ENCODE results near the gene DHCR24.
"Not testable (repeated sequence)": the region's sequence is repeated elsewhere in the genome, so short reads cannot be mapped to it uniquely, and the experiment has no call there.

Gene DHCR24

GRCh38 chr1:54885807-54886723 lies 930 bp downstream of the DHCR24 start:
- peak in 1 of 5 donors; percentile 19 for DNase-seq

- DNase-seq, result no peak
Observed at GRCh38 chr1:54885237-54885679, 1.7 kb downstream of the DHCR24 start.

DNA sequence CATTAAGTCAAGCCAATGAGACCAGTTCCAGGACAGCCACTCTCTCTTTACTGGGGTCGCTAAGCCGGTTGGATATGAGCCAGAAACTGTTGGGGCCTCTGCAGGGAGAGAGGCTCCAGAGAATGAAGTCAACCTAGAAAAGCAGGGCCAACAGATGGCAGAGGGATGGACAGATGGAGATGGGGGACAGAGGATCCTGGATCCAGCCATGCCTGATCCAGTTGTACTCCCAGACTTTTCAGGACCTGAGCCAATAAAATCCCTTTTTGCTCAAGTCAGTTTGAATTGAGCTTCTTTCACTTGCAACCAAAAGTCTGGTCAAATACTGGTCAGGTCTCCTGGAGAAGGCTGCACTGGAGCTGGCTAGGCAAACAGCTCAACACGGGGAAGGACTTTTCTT lies 2.2 kb downstream of the DHCR24 start:
- DNase-seq, result no peak

- DNase-seq, result no peak
Observed at GRCh38 chr1:54884135-54884586, 2.8 kb downstream of the DHCR24 start.

DNA sequence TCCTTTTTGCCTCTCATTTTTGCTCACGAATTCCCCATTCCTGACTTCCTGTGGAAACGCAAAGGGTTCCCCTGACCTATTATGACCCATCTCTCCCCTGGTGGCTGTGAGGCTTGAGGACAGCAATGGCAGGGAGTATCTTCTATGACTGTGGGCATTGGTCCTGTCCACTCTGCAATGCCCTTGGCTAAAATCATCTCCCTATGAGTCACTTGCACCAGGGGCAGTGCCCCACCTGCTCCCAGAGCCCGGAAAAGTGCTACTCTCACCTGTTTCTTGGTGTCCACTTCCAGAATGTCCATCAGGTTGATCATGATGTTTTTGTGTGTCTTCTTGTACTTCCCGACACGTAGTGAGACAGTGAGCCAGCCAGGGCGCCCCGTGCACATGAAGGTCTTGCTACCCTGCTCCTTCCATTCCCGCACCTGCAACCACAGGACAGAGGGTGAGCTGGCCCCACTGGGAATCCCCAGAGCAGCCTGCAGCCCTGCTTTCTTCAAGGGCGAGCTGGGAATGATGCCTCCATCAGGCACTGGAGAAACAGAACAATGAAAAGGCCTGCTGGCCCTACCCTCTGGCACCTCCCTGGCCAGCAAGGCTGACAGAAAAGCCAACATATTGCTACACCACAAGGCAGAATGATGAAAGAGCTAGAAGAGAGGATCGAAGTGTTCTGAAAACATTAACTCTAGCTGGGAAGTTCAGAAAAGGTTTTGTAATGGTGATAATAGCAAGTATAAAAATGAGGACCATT lies 3.5 kb downstream of the DHCR24 start:
- DNase-seq, result no peak

GRCh38 chr1:54882519-54882918 lies 4.5 kb downstream of the DHCR24 start:
- DNase-seq, result no peak

- not testable (repeated sequence) for DNase-seq
Observed at GRCh38 chr1:54881604-54882003, 5.4 kb downstream of the DHCR24 start.

DNA sequence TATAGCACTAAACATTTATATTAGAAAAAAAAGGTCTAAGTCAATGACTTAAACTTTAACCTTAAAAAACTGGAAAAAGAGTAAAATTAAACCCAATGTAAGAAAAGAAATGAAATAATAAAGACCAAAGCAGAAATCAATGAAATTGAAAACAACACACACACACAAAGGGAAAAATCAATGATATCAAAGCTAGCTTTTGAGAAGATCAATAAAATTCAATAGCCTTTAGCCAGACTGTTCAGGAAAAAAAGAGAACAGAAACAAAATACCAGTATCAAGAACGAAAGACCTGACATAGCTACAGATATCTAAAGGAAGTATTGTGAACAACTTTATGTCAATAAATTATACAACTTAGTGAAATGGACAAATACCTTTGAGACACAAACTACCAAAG lies 7.1 kb downstream of the DHCR24 start:
- DNase-seq, result no peak

DNA sequence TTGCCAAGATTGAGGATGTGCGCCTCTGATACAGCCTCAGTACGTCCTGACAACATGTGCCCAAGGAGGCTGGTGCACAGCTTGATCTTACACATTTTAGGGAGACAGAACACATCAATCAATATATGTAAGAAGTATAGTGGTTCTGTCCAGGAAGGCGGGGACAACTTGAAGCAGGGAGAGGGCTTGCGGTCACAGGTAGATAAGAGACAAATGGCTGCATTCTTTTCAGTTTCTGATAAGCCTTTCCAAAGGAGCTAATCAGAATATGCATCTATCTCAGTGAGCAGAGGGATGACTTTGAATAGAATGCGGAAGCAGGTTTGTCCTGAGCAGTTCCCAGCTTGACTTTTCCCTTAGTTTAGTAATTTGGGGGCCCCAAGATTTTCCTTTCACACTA lies 10.2 kb downstream of the DHCR24 start:
- DNase-seq, result no peak

DNA sequence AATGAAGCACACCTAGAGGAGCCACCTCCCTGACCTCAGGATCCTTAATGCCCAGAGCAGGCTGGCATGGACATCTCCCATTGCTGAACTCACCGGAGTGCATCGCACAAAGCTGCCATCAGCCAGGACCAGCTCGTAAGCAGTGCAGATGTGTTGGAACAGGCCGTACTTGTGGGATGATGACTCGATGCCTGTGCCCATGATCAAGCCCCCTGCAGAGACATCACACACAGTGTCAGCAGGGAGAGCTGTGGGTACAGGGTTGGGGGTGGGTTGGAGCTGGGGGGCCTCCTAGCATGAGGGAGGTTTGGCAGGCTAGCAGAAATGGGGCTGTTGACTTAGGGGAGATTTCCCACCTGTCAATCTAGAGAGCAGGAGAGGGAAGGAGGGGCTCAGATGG lies 12.0 kb downstream of the DHCR24 start:
- no peak for DNase-seq

DNA sequence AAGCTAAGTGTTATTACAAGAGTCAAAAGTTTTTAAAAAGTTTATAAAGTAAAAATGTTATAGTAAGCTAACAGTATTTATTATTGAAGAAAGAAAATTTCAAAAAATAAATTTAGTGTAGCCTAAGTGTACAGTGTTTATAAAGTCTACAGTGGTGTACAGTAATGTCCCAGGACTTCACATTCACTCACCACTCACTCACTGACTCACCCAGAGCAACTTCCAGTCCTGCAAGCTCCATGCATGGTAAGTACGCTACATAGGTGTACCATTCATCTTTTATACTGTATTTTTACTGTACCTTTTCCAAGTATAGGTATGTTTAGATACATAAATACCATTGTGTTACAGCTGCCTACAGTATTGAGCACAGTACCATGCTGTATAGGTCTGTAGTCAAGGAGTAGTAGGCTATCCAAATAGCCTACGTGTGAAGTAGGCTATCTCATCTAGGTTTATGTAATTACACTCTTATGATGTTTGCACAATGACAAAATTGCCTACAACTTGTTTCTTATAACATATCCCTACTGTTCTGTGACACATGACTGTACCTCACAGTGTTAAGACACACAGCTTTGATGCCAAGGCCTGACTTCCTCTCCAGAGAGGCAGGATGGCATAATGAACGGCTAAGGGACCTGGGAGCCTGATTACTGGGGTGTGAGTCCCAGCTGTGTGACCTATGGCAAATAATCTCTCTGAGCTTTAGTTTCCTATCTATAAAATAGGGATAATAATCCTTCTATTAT lies 12.7 kb downstream of the DHCR24 start:
- DNase-seq, result no peak

GRCh38 chr1:54872036-54872331 lies 15.0 kb downstream of the DHCR24 start:
- no peak for DNase-seq

DNA sequence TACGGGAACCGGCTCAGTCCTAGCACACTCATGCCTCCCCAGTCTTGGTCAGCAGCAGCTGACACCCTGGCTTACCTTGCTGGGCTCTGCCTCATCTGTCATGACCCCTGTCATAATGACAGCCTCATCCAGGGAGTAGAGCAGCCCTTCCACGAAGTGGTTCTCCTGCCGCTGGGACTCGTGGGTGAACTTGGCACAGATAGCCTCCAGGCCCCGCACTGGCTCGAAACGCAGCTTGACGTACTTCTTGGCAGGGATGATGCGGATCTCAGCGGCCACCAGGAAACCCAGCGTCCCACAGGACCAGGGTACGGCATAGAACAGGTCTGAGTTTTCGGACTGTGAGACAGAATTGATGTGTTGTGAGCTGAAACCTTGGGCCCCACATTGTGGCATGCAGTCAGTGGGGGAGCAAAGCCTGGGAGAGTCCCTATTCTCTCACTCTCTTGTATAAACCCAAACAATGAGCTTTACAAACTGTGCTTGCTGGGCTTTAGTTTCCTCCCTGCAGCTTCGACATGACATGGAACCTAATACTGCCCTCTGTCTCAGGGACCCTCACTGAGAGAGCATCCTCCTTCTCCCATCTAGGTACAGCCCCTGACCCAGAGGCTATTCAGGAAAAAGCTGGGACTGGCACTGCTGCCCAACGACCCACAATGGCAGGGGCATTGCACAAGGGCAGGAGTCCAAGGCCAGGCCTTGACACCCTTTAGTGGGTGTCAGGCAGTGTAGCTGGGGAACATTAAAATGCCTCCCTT lies 15.5 kb downstream of the DHCR24 start:
- DNase-seq, result no peak

DNA sequence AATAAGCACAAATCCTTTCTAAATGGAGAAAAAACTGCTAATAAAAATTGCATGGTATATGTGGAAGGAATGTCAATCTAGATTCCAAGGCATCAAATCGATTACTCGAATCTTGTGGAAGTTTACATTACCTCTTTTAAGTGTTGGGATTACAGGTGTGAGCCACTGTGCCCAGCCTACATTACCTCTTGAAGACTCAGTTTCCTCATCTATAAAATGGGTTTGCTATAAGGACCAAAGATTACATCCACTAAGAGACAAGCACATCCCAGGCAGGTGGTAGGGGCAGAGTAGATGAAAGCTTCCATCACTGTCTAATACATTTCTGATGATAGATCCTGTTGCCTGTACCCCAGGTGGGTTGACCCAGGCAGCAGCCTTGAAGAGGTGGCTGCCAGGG lies 16.1 kb downstream of the DHCR24 start:
- DNase-seq, result no peak

DNA sequence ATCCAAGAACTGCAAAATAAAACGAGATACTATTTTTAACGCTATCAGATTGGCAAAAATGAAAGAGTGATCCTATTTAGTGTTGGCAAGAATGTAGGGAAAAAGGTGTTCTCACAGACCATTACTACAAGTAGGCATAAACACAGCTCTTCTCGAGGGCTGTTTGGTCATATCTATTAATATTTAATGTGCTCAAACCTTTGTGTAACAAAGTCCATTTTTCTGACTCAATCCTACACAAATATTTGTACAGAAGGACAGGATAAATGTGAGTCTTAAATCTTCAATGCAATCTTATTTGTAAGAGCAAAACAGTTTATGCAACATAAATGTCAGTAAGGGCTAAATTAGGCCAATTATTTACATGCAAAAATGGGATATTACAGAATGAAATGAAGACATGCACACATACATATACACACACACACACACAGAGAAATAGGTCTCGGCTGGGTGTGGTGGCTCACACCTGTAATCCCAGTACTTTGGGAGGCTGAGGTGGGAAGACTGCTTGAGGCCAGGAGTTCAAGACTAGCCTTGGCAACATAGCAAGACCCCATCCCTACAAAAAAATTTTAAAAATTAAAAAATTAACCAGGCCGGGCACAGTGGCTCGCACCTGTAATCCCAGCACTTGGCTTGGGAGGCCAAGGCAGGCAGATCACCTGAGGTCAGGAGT lies 17.7 kb downstream of the DHCR24 start:
- no peak for DNase-seq

DNA sequence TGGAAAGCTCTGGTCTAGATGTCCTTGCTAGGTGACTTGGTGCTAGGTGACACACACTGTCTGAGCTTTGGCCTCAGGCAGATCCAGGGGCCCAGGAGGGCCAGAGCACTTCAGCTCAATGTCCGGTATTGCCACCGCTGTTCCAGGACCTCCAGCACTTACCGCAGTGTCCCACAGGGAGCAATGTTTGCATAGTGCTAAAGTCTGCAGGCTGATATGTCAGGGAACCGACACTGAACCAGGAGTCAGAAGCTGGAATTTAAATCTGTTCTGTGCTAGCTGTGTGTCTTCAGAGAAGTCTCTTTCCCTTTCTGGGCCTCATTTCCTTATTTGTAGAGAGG lies 19.3 kb downstream of the DHCR24 start:
- no peak for DNase-seq

DNA sequence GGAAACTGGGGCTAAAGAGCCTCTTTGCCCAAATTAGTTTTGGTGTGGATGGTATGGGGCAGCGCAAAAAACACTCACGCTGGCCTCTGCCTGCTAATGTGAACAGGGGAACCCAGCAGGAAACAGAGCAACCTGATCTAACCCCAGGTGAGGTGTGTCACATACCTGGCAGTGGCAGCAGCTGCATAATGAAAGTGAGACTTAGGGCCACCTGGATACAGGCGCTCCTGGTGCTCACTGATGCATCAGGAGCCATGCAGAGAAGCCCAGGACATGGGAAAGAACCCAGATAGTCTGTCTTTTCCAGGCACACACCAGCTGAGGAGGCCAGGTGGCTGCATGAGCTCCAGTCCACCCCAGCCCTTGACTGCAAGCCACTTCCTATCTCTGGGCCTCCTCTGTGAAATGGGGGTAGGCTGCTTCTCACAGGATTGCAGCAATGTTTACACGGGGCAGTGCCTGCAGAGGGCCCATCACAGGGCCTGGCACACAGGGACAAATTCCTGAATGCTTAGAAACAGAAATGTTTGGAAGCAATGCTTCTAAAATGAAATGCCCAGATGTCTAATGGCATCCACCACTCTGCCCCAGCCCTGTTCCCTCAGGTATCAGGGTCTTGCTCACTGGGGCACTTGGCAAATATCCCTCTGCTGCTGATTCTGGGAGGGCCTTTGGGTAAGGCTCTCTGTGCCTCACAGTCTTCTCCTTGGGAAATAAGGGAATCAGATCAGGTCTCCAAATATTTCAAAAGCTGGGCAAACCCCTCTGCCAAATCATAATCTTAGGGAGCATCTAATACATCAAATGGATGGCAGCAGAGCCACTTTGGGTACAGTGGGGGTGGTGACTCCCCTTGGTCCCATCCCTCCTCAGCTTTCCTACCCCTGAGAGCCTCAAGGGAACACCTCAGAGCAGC lies 19.9 kb downstream of the DHCR24 start:
- no peak for DNase-seq

GRCh38 chr1:54865238-54866073 lies 21.5 kb downstream of the DHCR24 start:
- DNase-seq, result no peak

- DNase-seq, result no peak
Observed at GRCh38 chr1:54864460-54865208, 22.4 kb downstream of the DHCR24 start.
